NCI-H146 (cell line): Measurements from ENCODE around the gene PKDCC.

Source experiments
- DNase-seq: peaks from one replicate; lab custom pipeline; 2025; lab: John Stamatoyannopoulos, UW

Gene PKDCC

DNA sequence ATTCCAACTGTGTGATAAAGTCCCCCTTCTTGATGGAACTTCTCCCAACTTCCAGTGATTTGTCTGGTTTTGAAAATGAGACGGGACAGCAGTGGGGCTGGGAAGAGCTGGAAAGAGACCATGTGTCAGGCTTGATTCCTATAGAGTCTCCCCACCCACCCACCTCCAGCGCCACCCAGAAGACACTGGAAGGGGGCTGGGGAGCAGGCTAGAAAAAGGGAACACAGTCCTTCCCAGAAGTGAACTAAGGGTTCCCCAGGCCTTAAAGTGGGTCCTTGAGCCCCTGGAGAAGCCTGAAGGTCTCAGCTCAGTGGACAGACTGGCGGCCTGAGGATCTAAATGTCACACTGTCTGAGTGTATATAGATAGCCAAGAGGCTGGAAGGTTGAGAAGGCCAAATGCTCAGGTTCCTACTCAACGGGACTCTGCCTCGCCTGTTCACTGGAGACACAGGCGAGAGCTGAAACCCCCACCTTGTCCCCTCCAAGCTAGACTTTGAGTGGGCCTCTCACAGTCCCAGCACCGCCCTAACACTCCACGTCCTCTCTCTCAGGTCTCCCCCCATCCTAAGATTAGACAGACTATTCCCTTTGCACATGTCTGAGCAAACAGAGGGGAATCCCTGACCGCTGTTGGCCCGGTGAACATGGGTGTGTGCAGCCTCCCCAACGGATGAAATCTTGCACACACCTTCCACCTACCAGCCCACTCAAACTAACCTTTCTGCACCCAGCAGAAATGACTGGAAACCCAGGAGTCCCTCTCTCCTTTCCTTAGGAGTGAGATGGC lies 1.6 kb downstream of the PKDCC start:
- DNase-seq: no peak

DNA sequence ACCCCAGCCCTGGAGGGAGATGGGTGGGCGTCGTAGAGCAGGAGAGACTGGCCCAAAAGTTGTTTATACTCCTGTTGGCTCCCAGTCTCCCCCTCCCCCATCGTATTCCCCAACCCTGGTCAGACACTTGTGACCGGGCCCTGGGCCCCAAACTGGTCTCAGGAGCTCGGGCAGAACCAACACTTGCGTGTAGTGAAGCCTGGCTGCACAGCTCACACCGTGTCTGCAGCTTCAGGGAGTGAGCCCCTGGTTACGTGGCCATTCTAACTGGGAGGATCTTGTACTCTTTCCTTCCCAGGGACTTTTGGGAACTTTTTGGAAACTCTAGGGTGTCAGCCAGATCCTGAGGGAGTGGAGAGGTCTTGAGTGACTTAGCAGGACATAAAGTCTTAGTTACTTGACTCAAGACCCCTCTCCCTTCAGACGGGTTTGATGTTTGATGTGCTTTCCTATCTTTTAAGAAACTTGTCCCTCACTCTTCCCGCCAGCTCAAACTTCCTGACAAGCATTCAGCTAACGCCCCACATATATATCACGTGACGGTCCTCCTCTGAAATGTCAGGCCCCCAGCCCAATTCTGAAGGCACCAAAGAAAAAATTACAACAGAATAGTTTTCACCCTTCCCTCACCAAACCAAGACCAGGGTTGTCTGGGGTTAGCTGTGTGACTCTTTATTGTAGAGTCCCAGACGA lies 2.3 kb downstream of the PKDCC start:
- no peak for DNase-seq

DNA sequence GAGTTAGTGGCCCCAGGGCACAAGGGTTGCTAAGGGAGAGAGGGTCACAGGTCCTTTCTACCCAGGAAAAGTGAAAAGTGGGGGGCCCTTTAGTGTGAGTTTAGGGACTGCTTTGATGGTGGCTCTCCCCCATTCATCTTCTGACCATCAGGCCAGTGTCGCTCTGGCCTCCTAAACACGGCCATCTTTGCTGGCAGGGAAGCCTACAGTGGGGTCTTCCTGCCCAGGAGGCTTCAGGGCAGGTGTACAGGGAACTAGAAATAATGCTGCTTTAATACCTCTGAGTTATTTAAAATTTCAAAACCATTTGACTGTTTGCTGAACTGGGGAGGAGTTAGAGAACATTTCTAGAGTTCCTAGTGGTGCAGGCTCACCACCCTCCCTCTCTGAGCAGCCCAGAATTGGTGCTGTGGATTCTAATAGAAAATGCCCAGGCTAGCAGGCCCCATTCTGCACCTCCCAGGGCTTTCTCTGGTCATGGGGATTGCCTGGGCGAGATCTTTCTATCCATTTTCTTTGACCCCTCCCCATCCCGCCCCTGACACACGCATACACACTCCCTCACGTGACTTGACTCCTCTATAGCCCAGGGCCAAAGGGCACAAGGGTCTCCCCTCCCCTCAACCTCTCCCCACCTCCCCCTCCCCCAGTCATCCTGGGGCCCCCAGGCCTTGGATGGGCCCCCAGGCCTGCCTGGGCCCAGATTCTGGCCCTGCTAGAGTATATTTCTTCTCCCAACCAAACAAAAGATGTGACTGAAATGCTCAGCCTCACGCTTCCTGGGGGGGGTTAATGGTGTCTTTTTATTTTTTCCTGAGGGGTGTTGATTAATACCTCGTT lies 3.1 kb downstream of the PKDCC start:
- no peak for DNase-seq

GRCh38 chr2:42051543-42052235 lies 3.9 kb downstream of the PKDCC start:
- no peak for DNase-seq

GRCh38 chr2:42052702-42053481 lies 5.1 kb downstream of the PKDCC start:
- DNase-seq: no peak

DNA sequence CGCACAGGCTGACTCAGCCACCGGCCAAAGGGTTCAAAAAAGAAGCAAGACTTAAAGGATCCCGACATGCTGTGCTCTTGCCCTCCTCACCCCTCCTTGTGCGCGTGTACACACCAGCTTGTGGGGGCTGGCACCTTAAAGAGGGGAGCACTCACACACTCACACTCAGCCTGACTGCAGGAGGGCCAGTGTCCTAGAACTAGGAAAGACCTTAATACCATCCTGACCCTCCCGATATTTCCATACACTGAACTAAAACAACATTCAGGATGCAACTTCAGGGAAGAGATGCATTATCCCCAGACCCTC lies 5.6 kb downstream of the PKDCC start:
- no peak for DNase-seq

DNA sequence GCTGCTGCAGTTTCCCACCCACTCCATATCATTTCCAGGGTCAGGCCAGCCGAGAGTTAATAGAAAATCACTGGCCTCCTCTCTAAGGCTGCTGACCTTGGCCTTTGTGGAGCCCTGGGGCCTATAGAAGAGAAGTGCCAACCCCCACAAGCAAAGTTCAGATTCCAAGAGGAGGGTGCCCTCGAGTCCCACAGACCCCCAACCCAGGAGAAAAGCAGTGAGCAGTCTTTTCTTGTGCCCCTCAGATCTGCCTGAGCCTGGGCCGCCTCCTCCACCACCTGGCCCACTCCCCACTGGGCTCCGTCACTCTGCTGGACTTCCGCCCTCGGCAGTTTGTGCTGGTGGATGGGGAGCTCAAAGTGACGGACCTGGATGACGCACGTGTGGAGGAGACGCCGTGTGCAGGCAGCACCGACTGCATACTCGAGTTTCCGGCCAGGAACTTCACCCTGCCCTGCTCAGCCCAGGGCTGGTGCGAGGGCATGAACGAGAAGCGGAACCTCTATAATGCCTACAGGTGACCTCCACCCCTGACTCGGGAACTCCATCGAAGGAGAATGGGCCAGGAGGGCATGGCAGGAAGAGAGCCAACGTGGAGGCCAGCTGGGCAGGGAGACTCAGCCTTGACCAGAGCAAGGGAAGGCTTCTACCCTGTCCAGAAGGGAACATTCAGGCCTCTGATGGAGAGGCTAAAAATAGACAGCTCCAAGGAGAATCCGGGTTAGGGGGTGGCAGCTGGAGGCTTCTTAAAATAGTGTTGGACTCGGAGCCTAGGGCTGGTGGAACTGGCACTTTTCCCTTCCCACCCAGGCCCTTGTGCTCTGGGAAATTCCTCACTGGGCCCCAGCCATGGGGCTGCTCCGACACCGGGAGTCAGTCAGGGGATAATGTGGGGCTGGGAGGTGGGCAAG lies 6.2 kb downstream of the PKDCC start:
- no peak for DNase-seq

DNA sequence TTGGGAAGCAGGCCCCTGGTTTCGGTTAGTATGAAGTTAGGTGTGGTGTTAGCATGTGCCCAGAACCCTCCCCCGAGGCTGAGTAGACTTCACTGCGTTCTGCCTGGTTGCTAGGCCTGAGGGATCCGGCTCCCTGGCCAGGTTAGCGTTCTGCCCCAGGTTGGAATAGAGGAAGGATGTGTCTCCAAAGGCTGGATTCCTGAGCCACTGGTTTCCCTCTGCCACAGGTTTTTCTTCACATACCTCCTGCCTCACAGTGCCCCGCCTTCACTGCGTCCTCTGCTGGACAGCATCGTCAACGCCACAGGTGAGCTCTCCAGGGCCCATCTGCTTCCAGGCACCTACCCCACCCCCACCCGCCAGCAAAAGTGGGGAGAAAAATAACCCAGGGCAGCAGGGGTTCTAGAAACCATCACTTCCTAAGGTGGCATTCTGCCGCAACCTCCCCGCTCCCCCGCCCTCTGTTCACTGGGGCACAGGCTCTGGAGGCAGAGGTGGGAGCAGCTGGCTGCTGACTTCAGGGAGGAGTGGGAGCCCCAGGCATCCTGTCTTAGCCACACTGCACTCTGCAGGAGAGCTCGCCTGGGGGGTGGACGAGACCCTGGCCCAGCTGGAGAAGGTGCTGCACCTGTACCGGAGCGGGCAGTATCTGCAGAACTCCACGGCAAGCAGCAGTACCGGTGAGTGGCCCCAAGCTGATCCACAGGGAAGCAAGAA lies 7.1 kb downstream of the PKDCC start:
- DNase-seq: no peak

DNA sequence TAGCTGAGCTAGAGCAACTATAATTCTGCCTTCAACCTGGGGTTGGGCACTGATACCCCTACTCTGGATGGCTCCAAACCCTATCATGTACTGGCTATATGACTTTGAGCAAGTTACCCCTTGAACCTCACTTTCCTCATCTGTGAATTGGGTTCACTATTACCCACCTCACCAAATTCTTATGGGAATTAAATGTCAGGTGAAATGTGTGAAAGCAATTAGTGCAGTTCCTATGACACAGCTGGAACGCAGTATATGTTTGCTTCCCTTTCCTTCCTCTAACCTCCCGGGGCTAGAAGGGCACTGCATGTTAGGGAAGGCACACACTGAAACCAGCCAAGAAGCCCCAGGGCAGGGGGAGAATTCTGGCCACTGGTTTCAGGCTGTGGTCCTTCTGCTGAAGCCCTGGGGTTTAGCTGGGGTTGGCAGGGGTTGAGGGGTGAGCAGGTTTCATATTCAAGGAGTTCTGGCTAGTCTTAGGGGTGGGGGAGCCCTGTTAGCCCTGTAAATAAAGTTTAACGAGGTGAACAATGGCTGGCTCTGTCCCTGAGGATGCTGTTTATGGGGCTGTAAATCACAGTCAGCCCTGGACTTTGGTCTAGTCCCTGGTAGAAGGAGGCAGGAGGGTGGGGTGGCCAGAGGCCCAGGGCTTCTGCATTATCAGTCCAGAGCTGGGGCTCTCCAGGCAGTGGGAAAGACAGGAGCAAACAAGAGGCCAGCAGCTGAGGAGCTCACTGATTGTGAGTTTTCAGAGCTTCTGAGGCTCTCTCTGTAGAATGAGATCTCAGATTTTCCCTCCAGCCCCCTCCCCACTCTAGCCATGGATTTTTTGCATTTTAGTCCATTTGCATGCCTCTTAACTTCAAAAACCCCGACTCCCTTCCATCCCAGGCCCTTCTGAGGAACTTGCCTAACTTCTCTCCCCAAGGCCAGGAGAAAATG lies 8.0 kb downstream of the PKDCC start:
- no peak for DNase-seq

DNA sequence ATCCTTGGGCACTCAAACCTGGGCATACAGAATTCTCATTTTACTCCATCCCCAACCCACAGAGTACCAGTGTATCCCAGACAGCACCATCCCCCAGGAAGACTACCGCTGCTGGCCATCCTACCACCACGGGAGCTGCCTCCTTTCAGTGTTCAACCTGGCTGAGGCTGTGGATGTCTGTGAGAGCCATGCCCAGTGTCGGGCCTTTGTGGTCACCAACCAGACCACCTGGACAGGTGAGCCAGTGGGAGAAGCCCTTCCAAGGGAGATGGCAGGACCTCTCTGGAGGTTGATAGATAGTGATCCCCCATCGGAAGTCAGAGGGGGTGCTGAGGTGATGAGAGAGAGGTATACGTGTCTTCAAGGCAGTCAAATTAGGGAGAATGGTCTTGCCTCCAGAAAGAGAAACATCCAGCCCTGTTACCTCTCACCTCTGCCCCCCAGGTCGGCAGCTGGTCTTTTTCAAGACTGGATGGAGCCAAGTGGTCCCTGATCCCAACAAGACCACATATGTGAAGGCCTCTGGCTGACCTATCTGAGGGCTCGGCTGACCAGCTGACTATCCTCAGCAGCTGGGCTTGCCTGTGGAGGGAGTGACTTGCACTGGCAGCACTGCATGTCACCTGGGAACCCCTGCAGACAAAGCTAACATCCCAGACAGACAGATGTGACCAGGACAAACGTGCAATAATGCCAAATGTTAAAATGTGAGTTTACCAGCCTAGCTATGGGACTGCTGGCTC lies 9.5 kb downstream of the PKDCC start:
- DNase-seq: no peak

DNA sequence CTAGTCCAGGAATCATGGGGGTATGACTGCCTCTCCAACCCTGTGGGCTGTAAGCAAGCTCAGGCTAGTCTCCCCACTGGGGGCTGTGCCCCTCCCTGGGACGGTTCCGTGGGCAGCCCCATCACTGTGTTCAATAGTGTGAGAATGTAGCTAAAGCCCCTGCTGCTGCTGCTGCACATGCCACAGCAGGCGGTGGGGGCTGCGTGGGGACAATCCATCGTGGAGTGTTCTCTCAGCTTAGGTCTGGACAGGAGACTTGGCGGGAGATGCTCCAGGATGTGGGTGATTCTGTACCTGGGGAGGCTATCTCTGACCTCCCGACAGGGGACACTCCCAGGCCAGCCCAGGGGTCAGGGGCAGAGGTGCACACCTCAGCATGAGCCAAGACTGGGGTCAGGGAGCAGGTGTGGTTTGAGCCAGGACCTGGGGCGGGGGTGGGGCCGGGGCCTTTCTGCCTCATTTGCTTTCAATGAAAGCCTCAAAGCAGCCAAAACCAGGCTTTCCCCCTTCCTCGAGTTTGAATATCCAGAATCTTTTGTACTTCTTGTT lies 10.2 kb downstream of the PKDCC start:
- DNase-seq: no peak

DNA sequence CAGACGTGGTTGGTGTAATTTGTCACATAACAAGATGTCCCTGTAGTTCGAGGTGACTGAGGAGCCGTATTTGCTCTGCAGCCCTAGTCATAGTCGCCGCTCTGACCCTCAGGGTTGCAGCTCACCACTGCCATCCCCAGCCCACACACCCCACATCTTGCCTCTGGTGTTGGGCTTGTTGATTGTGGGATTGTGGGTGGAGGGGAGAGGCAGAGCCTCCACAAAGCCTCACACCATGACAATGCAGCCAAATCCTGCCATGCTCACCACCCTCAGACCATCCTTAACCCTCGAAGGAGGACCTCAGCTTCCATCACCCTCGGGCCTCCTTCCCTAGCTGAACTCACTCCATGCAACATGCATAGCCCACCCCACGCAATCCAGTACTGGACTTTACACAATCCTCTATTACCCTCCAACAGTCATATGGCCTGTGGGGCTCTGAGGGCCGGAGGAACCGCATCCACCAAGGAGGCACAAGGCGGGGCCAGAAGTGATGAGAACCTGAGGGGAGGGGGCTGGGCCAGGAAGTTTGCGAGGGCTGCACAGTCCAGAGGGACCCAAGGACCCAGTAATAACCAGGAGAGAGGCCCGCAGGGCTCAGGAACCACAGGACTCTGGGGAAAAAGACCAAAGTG lies 11.6 kb downstream of the PKDCC start:
- DNase-seq: no peak

- DNase-seq: no peak
These were observed 12.2 kb downstream of the PKDCC start for GRCh38 chr2:42060028-42060427.

DNA sequence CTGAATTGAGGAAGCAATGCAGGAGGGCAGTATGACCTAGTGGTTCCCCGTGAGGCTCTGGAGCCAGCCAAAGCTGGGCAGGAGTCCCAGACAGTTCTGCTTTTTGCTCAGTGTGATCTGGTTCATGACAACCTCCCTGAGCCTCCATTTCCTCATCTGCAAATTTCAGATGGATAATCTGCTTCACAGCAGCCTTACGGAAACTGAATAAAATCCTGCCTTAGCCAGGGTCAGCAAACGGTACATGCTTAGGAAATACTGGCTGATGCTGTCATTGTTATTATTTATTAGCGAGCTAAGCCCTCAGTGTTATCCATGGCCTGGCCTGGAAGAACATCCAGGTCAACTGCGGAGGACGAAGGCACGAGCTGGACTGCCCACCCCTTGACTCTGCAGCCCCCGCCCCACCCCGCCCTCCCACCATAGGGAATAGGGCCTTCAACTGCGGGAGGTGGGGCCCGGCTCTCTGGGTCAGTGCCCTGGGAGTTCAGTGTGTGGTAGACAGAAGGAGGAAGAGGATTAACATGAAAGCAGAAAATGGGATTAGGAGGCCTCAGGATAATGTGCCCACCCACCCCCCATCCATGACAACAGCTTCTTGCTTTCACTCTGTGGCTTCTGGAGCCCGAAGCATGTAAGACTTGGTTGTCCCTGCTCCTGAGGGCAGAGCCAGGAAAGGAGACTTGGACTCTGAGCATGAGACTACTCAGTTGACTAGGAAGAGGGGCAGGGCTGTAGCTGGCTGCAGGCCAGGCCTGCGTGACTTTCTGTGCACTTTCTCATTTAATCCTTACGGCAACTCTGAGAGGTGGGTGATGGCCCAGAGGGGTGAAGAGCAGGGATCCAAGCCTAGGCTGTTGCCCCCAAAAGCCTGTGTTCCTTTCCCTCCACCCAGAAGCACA lies 13.1 kb downstream of the PKDCC start:
- DNase-seq: no peak

GRCh38 chr2:42061839-42062238 lies 14.0 kb downstream of the PKDCC start:
- DNase-seq: no peak
